GM18870 (cell line): ENCODE measurements around the gene AGRN.
"Not testable (repeated sequence)": the region's sequence is repeated elsewhere in the genome, so short reads cannot be mapped to it uniquely, and the experiment has no call there.

ENCODE experiments used
- ATAC-seq: cut with Tn5 transposase; IDR thresholded peaks from one replicate; pipeline ENCODE4 v1.9.1; 2021; ENCODE audit warnings: moderate library complexity; ENCODE audit not compliant: unreplicated experiment

AGRN gene

DNA sequence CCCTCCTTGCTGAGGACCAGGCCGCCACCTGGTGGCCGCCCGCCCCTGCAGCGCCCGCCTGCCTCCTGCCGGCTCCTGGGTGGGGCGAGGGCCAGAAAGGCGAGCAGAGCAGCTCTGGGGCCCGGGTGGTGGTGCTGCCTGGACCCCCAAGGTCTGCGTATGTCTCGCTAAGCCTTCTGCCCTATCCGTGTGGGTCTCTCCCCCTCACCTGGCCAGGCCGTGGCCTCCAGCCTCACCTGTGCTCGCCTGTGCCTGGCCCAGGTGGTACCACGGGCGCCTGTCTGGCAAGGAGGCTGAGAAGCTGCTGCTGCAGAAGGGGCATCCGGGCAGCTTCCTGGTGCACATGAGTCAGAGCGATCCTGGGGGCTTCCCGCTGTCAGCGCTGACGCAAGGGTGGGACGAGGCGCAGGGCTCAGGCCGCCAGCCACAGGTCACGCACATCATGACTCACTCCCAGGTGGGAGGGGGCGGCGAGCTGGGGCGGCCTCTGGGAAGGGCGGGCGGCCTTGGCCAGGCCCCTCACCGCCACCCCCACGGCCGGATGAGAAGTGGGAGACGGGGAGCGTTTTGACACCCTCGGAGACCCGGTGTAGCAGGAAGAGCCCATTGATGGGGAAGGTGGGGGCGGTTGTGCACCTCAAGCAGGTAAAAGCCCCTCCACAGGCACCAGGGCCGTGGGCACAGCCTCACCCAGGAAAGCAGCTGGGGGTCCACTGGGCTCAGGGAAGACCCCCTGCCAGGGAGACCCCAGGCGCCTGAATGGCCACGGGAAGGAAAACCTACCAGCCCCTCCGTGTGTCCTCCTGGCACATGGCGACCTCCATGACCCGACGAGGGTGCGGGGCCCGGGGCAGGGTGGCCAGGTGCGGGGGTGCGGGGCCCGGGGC, 44.3 kb downstream of the AGRN start:
- ATAC-seq = peak; percentile 57

DNA sequence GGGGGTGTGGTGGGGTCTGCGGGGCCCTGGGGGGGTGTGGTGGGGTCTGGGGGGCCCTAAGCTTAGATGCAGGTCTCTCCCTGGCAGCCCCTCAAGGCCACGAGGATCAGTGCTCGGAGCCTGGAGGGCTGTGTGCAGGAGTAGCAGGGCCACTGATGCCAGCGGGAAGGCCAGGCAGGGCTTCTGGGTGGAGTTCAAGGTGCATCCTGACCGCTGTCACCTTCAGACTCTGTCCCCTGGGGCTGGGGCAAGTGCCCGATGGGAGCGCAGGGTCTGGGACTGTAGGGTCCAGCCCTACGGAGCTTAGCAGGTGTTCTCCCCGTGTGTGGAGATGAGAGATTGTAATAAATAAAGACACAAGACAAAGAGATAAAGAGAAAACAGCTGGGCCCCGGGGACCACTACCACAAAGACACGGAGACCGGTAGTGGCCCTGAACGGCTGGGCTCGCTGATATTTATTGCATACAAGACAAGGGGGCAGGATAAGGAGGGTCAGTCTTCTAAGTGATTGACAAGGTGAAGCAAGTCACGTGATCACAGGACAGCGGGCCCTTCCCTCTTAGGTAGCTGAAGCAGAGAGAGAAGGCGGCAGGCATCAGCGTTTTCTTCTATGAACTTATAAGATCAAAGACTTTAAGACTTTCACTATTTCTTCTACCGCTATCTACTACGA, 45.5 kb downstream of the AGRN start:
- ATAC-seq = no peak

GRCh38 chr1:1065940-1066304, 46.0 kb downstream of the AGRN start:
- not testable (repeated sequence) for ATAC-seq

GRCh38 chr1:1066403-1067283, 46.7 kb downstream of the AGRN start:
- ATAC-seq = no peak

DNA sequence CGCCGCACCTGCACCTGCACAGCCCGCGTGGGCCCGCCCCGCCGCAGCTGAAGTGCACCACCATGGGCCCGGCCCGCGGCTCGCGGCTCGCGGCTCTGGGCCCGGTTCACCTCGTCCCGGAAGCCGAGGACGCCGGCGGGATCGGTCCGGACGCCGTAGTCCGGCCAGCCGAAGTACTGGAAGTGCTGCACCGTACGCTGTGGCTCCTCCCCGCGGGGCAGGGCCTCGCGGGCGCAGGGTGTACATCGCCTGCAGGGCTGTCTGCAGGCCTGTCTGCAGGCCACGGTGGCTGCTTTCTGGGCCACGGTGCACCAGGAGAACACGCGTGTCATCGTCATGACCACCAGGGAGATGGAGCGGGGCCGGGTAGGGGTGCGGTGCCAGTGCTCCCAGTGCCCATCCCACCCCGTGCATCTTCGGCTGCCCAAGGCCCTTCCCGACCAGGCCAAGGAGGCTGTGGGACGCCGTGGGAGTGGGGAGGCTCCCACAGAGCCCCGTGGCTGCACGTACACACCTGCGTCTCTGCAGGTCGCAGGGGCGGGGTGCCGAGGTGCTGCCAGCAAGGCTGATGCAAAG, 47.5 kb downstream of the AGRN start:
- no peak for ATAC-seq

DNA sequence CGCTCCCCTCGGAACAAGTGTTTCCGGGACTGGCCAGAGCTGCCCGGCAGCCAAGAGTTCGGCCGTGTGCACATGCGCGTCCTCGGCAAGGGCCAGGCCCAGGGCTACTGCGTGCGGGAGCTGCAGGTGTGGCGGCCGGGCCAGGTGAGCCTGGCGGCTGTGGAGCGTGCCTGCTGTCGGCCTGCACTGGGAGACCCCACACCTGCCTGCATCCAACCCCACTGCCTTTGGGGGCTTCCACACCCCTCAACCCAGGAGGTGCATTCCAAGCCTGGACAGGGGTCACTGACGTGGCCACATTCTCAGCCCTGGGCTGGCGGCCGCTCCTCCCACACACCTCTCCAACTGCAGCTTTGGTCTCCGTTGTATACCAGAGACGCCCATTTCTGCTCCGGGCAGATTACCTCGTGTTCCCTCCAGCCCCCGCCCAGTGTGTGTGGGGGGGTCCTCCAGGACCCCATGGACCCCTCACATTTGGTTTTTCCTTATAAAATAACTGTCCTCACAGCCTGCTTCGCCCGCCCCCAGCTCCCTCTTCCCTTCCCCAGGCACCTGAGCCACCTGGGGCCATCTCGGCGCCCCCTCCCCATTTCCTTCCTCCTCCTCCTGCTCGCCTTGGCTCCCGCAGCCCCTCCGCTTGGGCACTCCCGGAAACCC, 48.1 kb downstream of the AGRN start:
- no peak for ATAC-seq

- ATAC-seq = no peak
Measured at GRCh38 chr1:1068517-1069055, 48.7 kb downstream of the AGRN start.

GRCh38 chr1:1069056-1069710, 49.3 kb downstream of the AGRN start:
- no peak for ATAC-seq

GRCh38 chr1:1069711-1070676, 50.1 kb downstream of the AGRN start:
- ATAC-seq = no peak

DNA sequence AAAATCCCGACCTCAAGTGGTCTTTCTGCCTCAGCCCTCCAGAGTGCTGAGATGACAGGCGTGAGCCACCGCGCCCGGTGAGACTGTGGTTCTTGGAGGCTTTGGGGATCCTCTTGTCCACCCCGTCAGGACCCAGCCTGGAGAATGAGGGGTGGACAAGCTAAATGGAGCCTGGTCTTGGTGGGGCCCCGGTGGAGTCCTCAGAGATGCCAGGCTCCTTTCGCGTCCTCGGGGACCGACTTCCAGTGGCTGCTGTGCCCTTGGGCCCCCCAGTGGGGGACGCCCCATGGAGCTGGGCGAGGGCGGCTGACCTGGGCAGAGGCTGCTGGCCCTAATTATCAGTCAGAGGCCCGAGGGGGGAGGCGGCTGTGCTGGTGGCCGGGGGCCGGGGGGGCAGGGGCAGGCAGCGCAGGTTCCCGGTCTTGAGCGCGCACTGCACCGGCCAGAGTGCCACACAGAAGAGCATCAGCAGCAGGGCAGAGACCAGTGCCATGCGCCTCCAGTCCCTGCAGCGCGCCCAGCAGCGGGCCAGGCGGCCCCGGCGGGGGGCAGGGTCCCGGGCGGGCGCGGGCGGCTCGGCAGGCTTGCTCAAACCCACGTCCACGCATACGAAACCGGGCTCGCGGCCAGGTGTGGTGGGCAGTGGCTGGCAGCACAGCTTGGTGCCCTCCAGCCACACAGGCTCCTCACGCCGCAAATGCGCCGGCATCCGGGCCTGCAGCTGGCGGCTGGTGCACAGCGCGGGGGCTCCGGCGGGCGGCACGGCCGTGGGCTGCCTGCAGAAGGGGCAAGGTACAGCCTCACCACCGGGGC, 51.8 kb downstream of the AGRN start:
- ATAC-seq = no peak

GRCh38 chr1:1072299-1072848, 52.5 kb downstream of the AGRN start:
- no peak for ATAC-seq

GRCh38 chr1:1072849-1073742, 53.2 kb downstream of the AGRN start:
- ATAC-seq = no peak

- no peak for ATAC-seq
Measured at GRCh38 chr1:1073743-1074587, 54.0 kb downstream of the AGRN start, which contains the start of gene RNF223. TSS of gene RNF223 (minus strand) at chr1:1074306. CDS start at chr1:1072566, 1,740 bp downstream.

DNA sequence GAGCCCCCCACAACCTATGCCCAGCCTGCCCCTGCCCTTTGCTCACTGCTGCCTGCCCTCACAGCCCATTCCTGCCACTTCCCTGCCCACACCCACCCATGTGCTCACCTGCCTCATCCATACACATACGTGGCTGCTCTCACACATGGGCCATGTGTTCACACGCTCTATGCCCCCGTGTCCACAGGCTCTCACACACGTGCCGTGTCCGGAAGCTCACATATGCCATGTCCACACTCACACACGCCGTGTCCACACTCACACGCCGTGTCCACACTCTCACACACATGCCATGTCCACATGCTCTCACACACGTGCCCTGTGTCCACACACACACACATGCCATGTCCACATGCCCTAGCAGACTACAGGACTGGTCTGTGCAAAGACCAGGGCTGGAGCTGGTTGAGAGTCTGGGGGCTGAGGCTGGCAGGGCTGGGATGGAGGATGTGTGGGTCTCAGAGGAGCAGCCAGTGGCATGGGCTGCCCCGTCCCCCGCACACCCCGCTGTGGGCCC, 54.8 kb downstream of the AGRN start:
- ATAC-seq = no peak
